ENCODE results near the gene APCDD1.
A peak's percentile ranks its signal among the peaks of the same experiment; 100 is the strongest.
"Not testable (repeated sequence)": the region's sequence is repeated elsewhere in the genome, so short reads cannot be mapped to it uniquely, and the experiment has no call there.

The APCDD1 gene

GRCh38 chr18:10525697-10526560 is 71.5 kb downstream of the APCDD1 start, which contains the start of gene NAPG:
TSS of gene NAPG (plus strand) at chr18:10526027. CDS start at chr18:10526103, 76 bp downstream.
- DNase-seq (ENCODE audit: low spot score) (peak; percentile 77), FAIRE-seq (peak; percentile 22)

DNA sequence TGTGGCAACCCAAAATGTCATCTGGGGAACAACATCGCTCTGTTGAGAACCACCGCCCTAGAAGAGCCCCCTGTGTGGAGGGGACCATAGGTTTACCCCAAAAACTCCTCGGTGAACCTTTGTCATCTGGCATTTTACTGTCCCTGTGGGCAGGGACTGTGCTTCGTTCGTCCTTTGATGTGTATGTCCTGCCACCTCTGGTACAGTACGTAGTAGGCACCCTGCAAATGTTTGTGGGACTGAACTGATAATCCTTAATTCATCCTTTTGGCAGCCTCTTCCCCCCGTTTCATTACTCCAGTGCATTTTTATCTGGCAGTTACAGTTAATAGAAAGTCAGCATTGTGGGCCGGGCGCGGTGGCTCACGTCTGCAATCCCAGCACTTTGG is 72.1 kb downstream of the APCDD1 start:
- FAIRE-seq (no peak), DNase-seq (ENCODE audit: low spot score) (no peak)

GRCh38 chr18:10528439-10528838 is 74.0 kb downstream of the APCDD1 start:
- no peak for DNase-seq (ENCODE audit: low spot score)
- no peak for FAIRE-seq

DNA sequence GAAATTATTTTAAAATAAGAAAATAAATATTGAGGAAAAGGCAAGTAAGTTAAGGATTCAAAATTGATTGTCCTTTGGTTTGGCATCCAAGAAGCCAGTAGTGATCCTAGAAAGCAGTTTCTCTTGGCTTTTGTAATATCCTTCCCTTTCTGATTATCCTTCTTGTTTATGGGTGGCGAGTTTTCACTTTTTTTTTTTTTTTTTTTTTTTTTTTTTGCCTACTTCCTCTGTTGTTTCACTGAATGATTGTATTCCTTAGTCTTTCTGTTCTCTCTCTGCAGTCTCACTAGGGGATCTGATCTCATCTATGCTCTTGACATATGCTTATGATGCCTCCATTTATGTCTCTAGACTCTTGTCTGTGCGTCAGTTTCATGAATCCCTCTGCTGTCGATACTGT is 75.6 kb downstream of the APCDD1 start:
- DNase-seq (ENCODE audit: low spot score) (no peak), FAIRE-seq (no peak)

GRCh38 chr18:10530852-10531251 is 76.4 kb downstream of the APCDD1 start:
- FAIRE-seq (no peak), DNase-seq (ENCODE audit: low spot score) (no peak)

DNA sequence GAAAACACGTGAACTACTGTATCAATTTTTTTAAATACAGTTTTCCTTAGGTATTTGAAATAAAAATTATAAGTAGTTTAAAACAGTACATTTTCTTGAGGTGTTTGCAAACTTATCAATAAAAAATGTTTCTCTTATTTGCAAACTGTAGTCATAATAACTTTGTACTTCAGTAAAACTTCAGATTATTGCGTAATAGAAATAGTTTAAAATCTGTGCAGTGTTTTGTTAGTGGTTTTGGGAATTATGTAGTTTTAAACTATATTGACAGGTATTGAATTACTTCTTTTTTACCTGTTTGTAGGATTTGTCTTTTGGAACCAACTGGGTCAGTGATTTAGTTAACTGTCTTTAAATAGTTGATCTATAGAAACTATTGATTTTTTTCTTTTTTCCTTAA is 78.7 kb downstream of the APCDD1 start:
- no peak for DNase-seq (ENCODE audit: low spot score)
- no peak for FAIRE-seq

DNA sequence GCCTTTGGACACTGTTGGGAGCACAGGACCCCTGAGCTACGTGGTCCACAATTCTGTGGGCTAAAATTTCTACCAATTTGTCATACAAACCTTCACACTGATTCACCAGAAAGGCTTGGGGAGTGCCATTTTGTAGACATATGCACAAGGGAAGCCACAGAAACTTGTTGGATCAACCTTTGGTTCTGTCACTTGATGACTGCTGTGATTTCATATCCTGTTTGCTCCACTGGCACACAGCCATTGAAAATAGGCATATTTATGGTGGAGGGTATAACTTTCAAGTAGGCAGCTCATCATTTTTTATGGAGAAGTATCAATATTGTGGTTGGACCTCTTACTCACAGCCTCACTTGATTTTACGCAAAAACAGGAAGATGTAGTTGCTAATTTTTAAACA is 81.8 kb downstream of the APCDD1 start:
- FAIRE-seq (no peak), DNase-seq (ENCODE audit: low spot score) (no peak)

DNA sequence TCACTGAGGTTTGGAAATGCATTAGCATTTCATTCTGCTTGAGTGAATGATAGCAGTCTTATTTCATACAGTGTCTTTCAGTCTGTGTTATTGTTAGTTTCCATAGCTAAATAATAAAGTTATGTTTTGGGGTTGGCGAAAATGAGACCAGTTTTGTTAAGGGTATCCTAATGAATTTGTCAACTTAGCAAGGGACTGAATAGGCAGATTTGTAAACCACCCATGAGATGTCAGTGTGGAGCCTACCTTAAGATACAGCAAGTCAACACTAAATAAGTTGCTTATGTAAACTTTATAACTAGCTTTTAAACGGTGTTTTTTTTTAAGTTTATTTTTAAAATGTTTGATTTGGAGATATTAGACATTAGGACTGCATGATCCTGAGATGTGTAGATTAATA is 83.3 kb downstream of the APCDD1 start:
- DNase-seq (ENCODE audit: low spot score) (no peak), FAIRE-seq (no peak)

DNA sequence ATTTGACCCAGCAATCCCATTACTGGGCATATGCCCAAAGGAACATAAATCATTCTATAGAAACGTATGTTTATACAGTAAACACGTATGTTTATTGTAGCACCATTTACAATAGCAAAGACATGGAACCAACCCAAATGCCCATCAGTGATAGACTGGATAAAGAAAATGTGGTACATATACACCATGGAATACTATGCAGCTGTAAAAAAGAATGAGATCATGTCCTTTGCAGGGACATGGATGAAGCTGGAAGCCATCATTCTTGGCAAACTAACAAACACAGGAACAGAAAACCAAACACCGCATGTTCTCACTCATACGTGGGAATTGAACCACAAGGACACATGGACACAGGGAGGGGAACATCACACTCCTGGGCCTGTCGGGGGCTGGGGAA is 84.7 kb downstream of the APCDD1 start:
- not testable (repeated sequence) for FAIRE-seq; DNase-seq (ENCODE audit: low spot score)
